Liver (tissue), 3 donors: Measurements from ENCODE around the gene RBM33.

ENCODE experiments used
- ATF3 ChIP-seq: IDR thresholded peaks from 2 replicates; pipeline ENCODE4 v1.6.1; 2016; ENCODE audit warnings: antibody characterized with exemption
- FOXA1 ChIP-seq: IDR thresholded peaks from 2 replicates; pipeline ENCODE4 v1.6.1; 2016; ENCODE audit warnings: antibody characterized with exemption
- JUND ChIP-seq, 2 donors: IDR thresholded peaks; 2 replicates each; pipeline ENCODE4 v1.6.1; 2016; ENCODE audit warnings: antibody characterized with exemption in 2 of 2
- RAD21 ChIP-seq, 2 donors: IDR thresholded peaks; 2 replicates each; pipeline ENCODE4 v1.6.1; 2016; ENCODE audit warnings: antibody characterized with exemption in 2 of 2, mild to moderate bottlenecking in 2 of 2
- REST ChIP-seq: IDR thresholded peaks from 2 replicates; pipeline ENCODE4 v1.6.1; 2016; ENCODE audit warnings: antibody characterized with exemption, mild to moderate bottlenecking
- RXRA ChIP-seq, 2 donors: IDR thresholded peaks; 2 replicates each; pipeline ENCODE4 v1.6.1; 2017 to 2018; ENCODE audit warnings: antibody characterized with exemption in 2 of 2, mild to moderate bottlenecking in 1 of 2
- SP1 ChIP-seq: IDR thresholded peaks from 2 replicates; pipeline ENCODE4 v1.6.1; 2018; ENCODE audit warnings: antibody characterized with exemption, mild to moderate bottlenecking
- TF ChIP-seq, protein P1 (sequence below): fragments of 150-350 bp; IDR thresholded peaks from 2 replicates; pipeline ENCODE4 v1.5.1; 2017; ENCODE audit warnings: improper control_type of control experiment, low read depth, low read length; ENCODE audit not compliant: missing input control
- TF ChIP-seq, protein P2 (sequence below): IDR thresholded peaks from 2 replicates; pipeline ENCODE4 v1.6.1; 2016; ENCODE audit warnings: antibody characterized with exemption
- donor health status: healthy.
- donor health status: healthy.

DNA sequence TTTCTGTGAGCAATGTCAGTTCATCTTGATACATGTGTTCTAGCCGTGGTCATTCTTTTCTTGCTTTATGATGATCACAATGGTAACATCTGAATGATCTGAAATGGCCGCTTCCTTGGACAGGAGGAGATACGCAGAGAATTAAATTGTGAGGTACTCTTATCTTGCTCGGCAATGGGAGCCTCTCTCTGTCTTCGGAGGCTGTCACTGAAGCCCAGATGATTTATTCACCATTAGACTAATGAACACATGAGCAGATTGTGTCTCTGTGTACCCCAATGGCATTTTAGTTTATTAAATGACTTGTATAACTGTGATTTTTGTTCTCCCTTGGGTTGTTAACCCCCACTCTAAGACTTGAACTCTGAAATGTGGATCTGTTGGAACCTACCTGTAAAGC lies 38.6 kb downstream of the RBM33 start:
- TF ChIP-seq, protein P1, sequence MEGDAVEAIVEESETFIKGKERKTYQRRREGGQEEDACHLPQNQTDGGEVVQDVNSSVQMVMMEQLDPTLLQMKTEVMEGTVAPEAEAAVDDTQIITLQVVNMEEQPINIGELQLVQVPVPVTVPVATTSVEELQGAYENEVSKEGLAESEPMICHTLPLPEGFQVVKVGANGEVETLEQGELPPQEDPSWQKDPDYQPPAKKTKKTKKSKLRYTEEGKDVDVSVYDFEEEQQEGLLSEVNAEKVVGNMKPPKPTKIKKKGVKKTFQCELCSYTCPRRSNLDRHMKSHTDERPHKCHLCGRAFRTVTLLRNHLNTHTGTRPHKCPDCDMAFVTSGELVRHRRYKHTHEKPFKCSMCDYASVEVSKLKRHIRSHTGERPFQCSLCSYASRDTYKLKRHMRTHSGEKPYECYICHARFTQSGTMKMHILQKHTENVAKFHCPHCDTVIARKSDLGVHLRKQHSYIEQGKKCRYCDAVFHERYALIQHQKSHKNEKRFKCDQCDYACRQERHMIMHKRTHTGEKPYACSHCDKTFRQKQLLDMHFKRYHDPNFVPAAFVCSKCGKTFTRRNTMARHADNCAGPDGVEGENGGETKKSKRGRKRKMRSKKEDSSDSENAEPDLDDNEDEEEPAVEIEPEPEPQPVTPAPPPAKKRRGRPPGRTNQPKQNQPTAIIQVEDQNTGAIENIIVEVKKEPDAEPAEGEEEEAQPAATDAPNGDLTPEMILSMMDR: no peak
- no peak for TF ChIP-seq REST
- no peak for TF ChIP-seq FOXA1
- no peak for TF ChIP-seq JUND (IDR thresholded peaks at IDR 0.05)
- TF ChIP-seq RAD21 (IDR thresholded peaks at IDR 0.05): no peak
- TF ChIP-seq, protein P2, sequence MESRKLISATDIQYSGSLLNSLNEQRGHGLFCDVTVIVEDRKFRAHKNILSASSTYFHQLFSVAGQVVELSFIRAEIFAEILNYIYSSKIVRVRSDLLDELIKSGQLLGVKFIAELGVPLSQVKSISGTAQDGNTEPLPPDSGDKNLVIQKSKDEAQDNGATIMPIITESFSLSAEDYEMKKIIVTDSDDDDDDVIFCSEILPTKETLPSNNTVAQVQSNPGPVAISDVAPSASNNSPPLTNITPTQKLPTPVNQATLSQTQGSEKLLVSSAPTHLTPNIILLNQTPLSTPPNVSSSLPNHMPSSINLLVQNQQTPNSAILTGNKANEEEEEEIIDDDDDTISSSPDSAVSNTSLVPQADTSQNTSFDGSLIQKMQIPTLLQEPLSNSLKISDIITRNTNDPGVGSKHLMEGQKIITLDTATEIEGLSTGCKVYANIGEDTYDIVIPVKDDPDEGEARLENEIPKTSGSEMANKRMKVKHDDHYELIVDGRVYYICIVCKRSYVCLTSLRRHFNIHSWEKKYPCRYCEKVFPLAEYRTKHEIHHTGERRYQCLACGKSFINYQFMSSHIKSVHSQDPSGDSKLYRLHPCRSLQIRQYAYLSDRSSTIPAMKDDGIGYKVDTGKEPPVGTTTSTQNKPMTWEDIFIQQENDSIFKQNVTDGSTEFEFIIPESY: no peak
- no peak for TF ChIP-seq ATF3
- TF ChIP-seq RXRA (IDR thresholded peaks at IDR 0.05): no peak
- no peak for TF ChIP-seq SP1
